ENCODE data around the gene WDSUB1. TPM values are rescaled to one million over a fixed set of nuclear protein-coding genes. Genes with fewer than 3 reads are reported as not detected.

Gene WDSUB1
- total RNA-seq, 2 donors from 2014 or later: 3.2 to 4.7 TPM

- peaks cover 26% of the 10 kb centered on the region for H3K36me3 ChIP-seq
- no peaks in the 10 kb centered on the region for H3K9me3 ChIP-seq
- no peak overlapping the region for H3K4me3 ChIP-seq
- peaks cover 0 to 25% of the 10 kb centered on the region in 2 donors for H3K4me1 ChIP-seq
- H3K27me3 ChIP-seq: no peaks in the 10 kb centered on the region
- TF ChIP-seq CTCF (IDR thresholded peaks at IDR 0.05): no peak
- DNase-seq (ENCODE audit: low spot score): no peak
- no peak overlapping the region for H3K27ac ChIP-seq
These were observed 100.0 kb downstream of the WDSUB1 start for GRCh38 chr2:159186462-159186861.

Small RNA genes lying within 50 kb of the gene (microRNA-seq; reads per million reads assigned to microRNA genes)
- gene MIR6888 (ENCODE audit: borderline number of aligned reads in 2 of 2, borderline replicate concordance in 1 of 2): 0 to 0.71 reads per million in 2 donors

Measured in right atrium auricular region (tissue), 2 donors.